ENCODE data around the gene TEX9.

TEX9 gene

GRCh38 chr15:56344336-56344735, 20.9 kb upstream of the TEX9 start:
- H3K27ac ChIP-seq = no peak overlapping the region
- TF ChIP-seq CTCF (conservative IDR thresholded peaks at IDR 0.05; ENCODE audit: low read depth) = no peak
- ChIA-PET POLR2A (ENCODE audit: low non-redundant PET) (no interaction called here), CTCF (no interaction called here)
- DNase-seq (ENCODE audit: low spot score) = no peak

GRCh38 chr15:56346414-56346813, 18.8 kb upstream of the TEX9 start:
- H3K27ac ChIP-seq = no peak overlapping the region
- ChIA-PET CTCF (interaction anchor here (0.5 kb wide), 1 partner anchor 302 kb away, joined by 4 read pairs; no protein-coding TSS in a partner anchor), POLR2A (ENCODE audit: low non-redundant PET) (no interaction called here)
- no peak for DNase-seq (ENCODE audit: low spot score)
- no peak for TF ChIP-seq CTCF (conservative IDR thresholded peaks at IDR 0.05; ENCODE audit: low read depth)

GRCh38 chr15:56349554-56349953, 15.7 kb upstream of the TEX9 start:
- POLR2A ChIA-PET (ENCODE audit: low non-redundant PET) = no interaction called here

GRCh38 chr15:56351353-56351752, 13.9 kb upstream of the TEX9 start:
- CTCF ChIA-PET = no interaction called here

More at GRCh38 chr15:56349554-56349953, 15.7 kb upstream of the TEX9 start:
- no peak for DNase-seq (ENCODE audit: low spot score)
- no peak overlapping the region for H3K27ac ChIP-seq
- CTCF ChIA-PET = no interaction called here
- no peak for TF ChIP-seq CTCF (conservative IDR thresholded peaks at IDR 0.05; ENCODE audit: low read depth)

GRCh38 chr15:56351957-56352506, 13.2 kb upstream of the TEX9 start:
- no peak overlapping the region for H3K27ac ChIP-seq
- DNase-seq (ENCODE audit: low spot score) = no peak
- ChIA-PET CTCF (interaction anchor here (0.6 kb wide), 1 partner anchor 637 kb away, joined by 4 read pairs; no protein-coding TSS in a partner anchor), POLR2A (ENCODE audit: low non-redundant PET) (no interaction called here)
- TF ChIP-seq CTCF (conservative IDR thresholded peaks at IDR 0.05; ENCODE audit: low read depth) = no peak

More at GRCh38 chr15:56351353-56351752, 13.9 kb upstream of the TEX9 start:
- H3K27ac ChIP-seq = no peak overlapping the region
- no peak for DNase-seq (ENCODE audit: low spot score)
- no peak for TF ChIP-seq CTCF (conservative IDR thresholded peaks at IDR 0.05; ENCODE audit: low read depth)
- POLR2A ChIA-PET (ENCODE audit: low non-redundant PET) = no interaction called here

- ChIA-PET CTCF (no interaction called here), POLR2A (ENCODE audit: low non-redundant PET) (no interaction called here)
- no peak for TF ChIP-seq CTCF (conservative IDR thresholded peaks at IDR 0.05; ENCODE audit: low read depth)
- no peak overlapping the region for H3K27ac ChIP-seq
- no peak for DNase-seq (ENCODE audit: low spot score)
Observed at GRCh38 chr15:56353119-56353518, 12.1 kb upstream of the TEX9 start.

All from RWPE1 (cell line).